Glutamatergic neuron (in vitro differentiated cells): ENCODE data around the gene EFNA5. TPM values are rescaled to one million over a fixed set of nuclear protein-coding genes. Genes with fewer than 3 reads are reported as not detected.

Experiments
- DNase-seq: peaks from one replicate; pipeline ENCODE4 v3.0.0; 2022
- H3K27ac Mint-ChIP-seq: one replicate; pipeline ENCODE4 v1.8.0; 2020; ENCODE audit warnings: mild to moderate bottlenecking, mixed read lengths, inconsistent platforms; ENCODE audit not compliant: unreplicated experiment
- H3K27me3 Mint-ChIP-seq: one replicate; pipeline ENCODE4 v1.8.0; 2020; ENCODE audit warnings: mild to moderate bottlenecking, moderate library complexity, mixed read lengths, inconsistent platforms; ENCODE audit not compliant: unreplicated experiment
- H3K36me3 Mint-ChIP-seq: one replicate; pipeline ENCODE4 v1.8.0; 2020; ENCODE audit warnings: mild to moderate bottlenecking, mixed read lengths, inconsistent platforms; ENCODE audit not compliant: unreplicated experiment
- H3K4me1 Mint-ChIP-seq: one replicate; pipeline ENCODE4 v1.8.0; 2020; ENCODE audit warnings: mild to moderate bottlenecking, low read depth, mixed read lengths, inconsistent platforms; ENCODE audit not compliant: unreplicated experiment
- H3K4me3 Mint-ChIP-seq: one replicate; pipeline ENCODE4 v1.8.0; 2020; ENCODE audit warnings: mild to moderate bottlenecking, mixed read lengths, inconsistent platforms; ENCODE audit not compliant: unreplicated experiment
- H3K9me3 Mint-ChIP-seq: one replicate; pipeline ENCODE4 v1.8.0; 2020; ENCODE audit warnings: mild to moderate bottlenecking, moderate library complexity, mixed read lengths, inconsistent platforms; ENCODE audit not compliant: unreplicated experiment
- CTCF ChIP-seq: fragments of 200-600 bp; sonication (generic); IDR thresholded peaks from one replicate; pipeline ENCODE4 v1.5.0; 2021; ENCODE audit not compliant: partially characterized antibody, unreplicated experiment
- total RNA-seq: library from RNA; stranded (reverse); fragmentation: NEBNext Ultra II Directional; extraction: Animal tissue kit (Norgen Biotek cat#: 25700); gene quantifications from one replicate; pipeline ENCODE4 v1.2.1, GENCODE V29; 2021; ENCODE audit not compliant: unreplicated experiment

EFNA5 gene
- total RNA-seq, 1 donor from 2014 or later = 158 TPM

- peaks cover 4% of the 10 kb centered on the region for H3K9me3 Mint-ChIP-seq
- no peaks in the 10 kb centered on the region for H3K36me3 Mint-ChIP-seq
- peaks cover 14% of the 10 kb centered on the region for H3K4me1 Mint-ChIP-seq
- peak overlapping the region; percentile 66 for H3K4me3 Mint-ChIP-seq
- TF ChIP-seq CTCF = no peak
- H3K27me3 Mint-ChIP-seq = no peaks in the 10 kb centered on the region
- peak overlapping the region; percentile 91 for H3K27ac Mint-ChIP-seq
- DNase-seq = no peak
Observed at GRCh38 chr5:107705402-107706014, 34.8 kb upstream of the EFNA5 start.

GRCh38 chr5:107704681-107705401, 34.1 kb upstream of the EFNA5 start:
- peak overlapping the region; percentile 66 for H3K4me3 Mint-ChIP-seq
- peaks cover 4% of the 10 kb centered on the region for H3K9me3 Mint-ChIP-seq
- no peaks in the 10 kb centered on the region for H3K36me3 Mint-ChIP-seq
- peak overlapping the region; percentile 91 for H3K27ac Mint-ChIP-seq
- no peaks in the 10 kb centered on the region for H3K27me3 Mint-ChIP-seq
- no peak for TF ChIP-seq CTCF
- H3K4me1 Mint-ChIP-seq = peaks cover 14% of the 10 kb centered on the region
- DNase-seq = peak; percentile 40

GRCh38 chr5:107700481-107700880, 29.7 kb upstream of the EFNA5 start:
- no peaks in the 10 kb centered on the region for H3K36me3 Mint-ChIP-seq
- DNase-seq = no peak
- peaks cover 15% of the 10 kb centered on the region for H3K4me1 Mint-ChIP-seq
- H3K4me3 Mint-ChIP-seq = no peak overlapping the region
- H3K9me3 Mint-ChIP-seq = peaks cover 4% of the 10 kb centered on the region
- TF ChIP-seq CTCF = no peak
- no peak overlapping the region for H3K27ac Mint-ChIP-seq
- no peaks in the 10 kb centered on the region for H3K27me3 Mint-ChIP-seq

GRCh38 chr5:107699425-107699824, 28.7 kb upstream of the EFNA5 start:
- no peak overlapping the region for H3K4me3 Mint-ChIP-seq
- H3K27me3 Mint-ChIP-seq = no peaks in the 10 kb centered on the region
- H3K27ac Mint-ChIP-seq = no peak overlapping the region
- H3K36me3 Mint-ChIP-seq = no peaks in the 10 kb centered on the region
- DNase-seq = no peak
- no peak for TF ChIP-seq CTCF
- no peaks in the 10 kb centered on the region for H3K9me3 Mint-ChIP-seq
- peaks cover 7% of the 10 kb centered on the region for H3K4me1 Mint-ChIP-seq

GRCh38 chr5:107698286-107698685, 27.5 kb upstream of the EFNA5 start:
- peaks cover 7% of the 10 kb centered on the region for H3K4me1 Mint-ChIP-seq
- TF ChIP-seq CTCF = no peak
- no peaks in the 10 kb centered on the region for H3K36me3 Mint-ChIP-seq
- H3K27me3 Mint-ChIP-seq = no peaks in the 10 kb centered on the region
- no peak overlapping the region for H3K4me3 Mint-ChIP-seq
- no peak for DNase-seq
- H3K9me3 Mint-ChIP-seq = no peaks in the 10 kb centered on the region
- no peak overlapping the region for H3K27ac Mint-ChIP-seq
